GM12878 (cell line): ENCODE results near the gene CENPA. TPM values are rescaled to one million over a fixed set of nuclear protein-coding genes. Genes with fewer than 3 reads are reported as not detected.

ENCODE experiments used
- ATAC-seq: fragments of 200-7000 bp; cut with Tn5 transposase; 3 replicates; pipeline ENCODE4 v1.9.1; 2020; ENCODE audit warnings: mild to moderate bottlenecking, moderate library complexity
- BruUV-seq: library from RNA; stranded (reverse); fragments of 400-500 nt; replicated peaks from 2 replicates; lab custom pipeline; 2021; lab: Mats Ljungman, UMichigan
- CTCF ChIA-PET: fragments of 300-600 bp; sonication (Branson Sonifier 250); formaldehyde crosslinking; extraction: SDS; loops from one replicate; lab custom pipeline; 2021; ENCODE audit warnings: inconsistent platforms; lab: Yijun Ruan, JAX
- POLR2A ChIA-PET: fragments of 350-600 bp; formaldehyde crosslinking; extraction: SDS; loops from one replicate; lab custom pipeline; 2021; ENCODE audit warnings: inconsistent platforms; lab: Charles Lee
- RAD21 ChIA-PET: fragments of 300-600 bp; sonication (Branson Sonifier 250); formaldehyde crosslinking; loops from one replicate; lab custom pipeline; 2023; ENCODE audit warnings: antibody characterized with exemption; ENCODE audit not compliant: unreplicated experiment; lab: Charles Lee
- SMC1A ChIA-PET: fragments of 300-600 bp; sonication (Branson Sonifier 250); formaldehyde crosslinking; loops from one replicate; lab custom pipeline; 2023; ENCODE audit not compliant: unreplicated experiment, uncharacterized antibody; lab: Charles Lee
- DNase-seq: peaks from one replicate; pipeline ENCODE4 v3.0.0-alpha.2; 2011; ENCODE audit warnings: low read depth, low spot score
- FAIRE-seq: peaks from 3 replicates; lab custom pipeline; 2011; peaks lifted over from hg19 to GRCh38; lab: Jason Lieb, UNC
- H2AFZ ChIP-seq: 2 replicates; pipeline ENCODE4 v1.6.0; 2011; ENCODE audit warnings: low read depth, low read length, control low read depth; ENCODE audit not compliant: control insufficient read depth
- H3K27ac ChIP-seq: 2 replicates; pipeline ENCODE4 v1.5.1; 2011; ENCODE audit warnings: control low read depth; ENCODE audit not compliant: control insufficient read depth, insufficient read depth
- H3K27me3 ChIP-seq, 2 experiments: replicated peaks in 1 of 2; 2 replicates each; pipeline versions ENCODE4 v1.6.0 to v1.6.1; 2011; ENCODE audit warnings: low read length in 1 of 2; ENCODE audit not compliant: control insufficient read depth in 2 of 2, insufficient read depth in 2 of 2
- H3K36me3 ChIP-seq, 2 experiments: 2 replicates each; pipeline ENCODE4 v1.5.1; 2011; ENCODE audit warnings: low read length in 1 of 2; ENCODE audit not compliant: control insufficient read depth in 2 of 2, insufficient read depth in 2 of 2
- H3K4me1 ChIP-seq: 2 replicates; pipeline ENCODE4 v1.6.1; 2011; ENCODE audit warnings: mild to moderate bottlenecking, low read length, moderate library complexity, mixed read lengths; ENCODE audit not compliant: control insufficient read depth, insufficient read depth
- H3K4me2 ChIP-seq: 2 replicates; pipeline ENCODE4 v1.6.0; 2011; ENCODE audit warnings: control low read depth; ENCODE audit not compliant: control insufficient read depth, insufficient read depth
- H3K4me3 ChIP-seq: fragments of 200-600 bp; sonication (generic); 2 replicates; pipeline ENCODE4 v1.5.1; 2016
- H3K79me2 ChIP-seq: 2 replicates; pipeline ENCODE4 v1.6.0; 2011; ENCODE audit warnings: low read length; ENCODE audit not compliant: control insufficient read depth, insufficient read depth
- H3K9ac ChIP-seq: 2 replicates; pipeline ENCODE4 v1.8.0; 2011; ENCODE audit warnings: low read length, control low read depth, mixed read lengths; ENCODE audit not compliant: control insufficient read depth, insufficient read depth
- H3K9me3 ChIP-seq: replicated peaks from 3 replicates; pipeline ENCODE4 v1.5.1; 2011; ENCODE audit warnings: mild to moderate bottlenecking, low read length; ENCODE audit not compliant: control insufficient read depth, insufficient read depth
- H4K20me1 ChIP-seq: 2 replicates; pipeline ENCODE4 v1.6.0; 2011; ENCODE audit not compliant: control insufficient read depth, insufficient read depth
- ELK1 ChIP-seq: IDR thresholded peaks from 2 replicates; pipeline ENCODE4 v1.6.1; 2012; ENCODE audit warnings: low read depth, low read length, improper control_type of control experiment
- IKZF1 ChIP-seq: fragments of 450-650 bp; conservative IDR thresholded peaks from 2 replicates; pipeline ENCODE4 v1.6.1; 2017; ENCODE audit warnings: antibody characterized with exemption, mild to moderate bottlenecking
- MYB ChIP-seq: fragments of 150-350 bp; IDR thresholded peaks from 2 replicates; pipeline ENCODE4 v1.6.1; 2014; ENCODE audit warnings: mild to moderate bottlenecking, low read depth, low read length, borderline replicate concordance
- MYC ChIP-seq: IDR thresholded peaks from 2 replicates; pipeline ENCODE4 v1.6.1; 2011; ENCODE audit warnings: mild to moderate bottlenecking, low read length, moderate library complexity, inconsistent platforms; ENCODE audit not compliant: insufficient read depth, insufficient replicate concordance, insufficient read length, severe bottlenecking
- NFXL1 ChIP-seq: fragments of 450-650 bp; IDR thresholded peaks from 2 replicates; pipeline ENCODE4 v1.6.1; 2017; ENCODE audit warnings: antibody characterized with exemption, mild to moderate bottlenecking, borderline replicate concordance
- NRF1 ChIP-seq: conservative IDR thresholded peaks from 2 replicates; pipeline ENCODE4 v1.6.1; 2011; ENCODE audit warnings: mild to moderate bottlenecking, low read depth, low read length, improper control_type of control experiment
- POU2F2 ChIP-seq: IDR thresholded peaks from 3 replicates; pipeline ENCODE4 v1.6.1; 2011; ENCODE audit warnings: low read depth, mild to moderate bottlenecking, low read length, borderline replicate concordance
- SMAD5 ChIP-seq: IDR thresholded peaks from 2 replicates; pipeline ENCODE4 v1.6.1; 2016; ENCODE audit warnings: antibody characterized with exemption, low read depth
- SMC3 ChIP-seq: IDR thresholded peaks from 2 replicates; pipeline ENCODE4 v1.6.1; 2011; ENCODE audit warnings: low read length, improper control_type of control experiment, borderline replicate concordance
- TAF1 ChIP-seq: IDR thresholded peaks from 2 replicates; pipeline ENCODE4 v1.6.1; 2011; ENCODE audit warnings: mild to moderate bottlenecking, low read depth, low read length, borderline replicate concordance
- TARDBP ChIP-seq: IDR thresholded peaks from 2 replicates; pipeline ENCODE4 v1.6.1; 2016; ENCODE audit warnings: borderline replicate concordance
- TCF12 ChIP-seq: IDR thresholded peaks from 2 replicates; pipeline ENCODE4 v1.6.1; 2011; ENCODE audit warnings: low read depth, mild to moderate bottlenecking, low read length
- TCF7 ChIP-seq: IDR thresholded peaks from 2 replicates; pipeline ENCODE4 v1.6.1; 2014; ENCODE audit warnings: antibody characterized with exemption, borderline replicate concordance
- ZNF274 ChIP-seq: IDR thresholded peaks from one replicate; pipeline ENCODE4 v1.8.0; 2011; ENCODE audit not compliant: insufficient read length, insufficient read depth
- ZNF384 ChIP-seq: IDR thresholded peaks from 2 replicates; pipeline ENCODE4 v1.6.1; 2012; ENCODE audit warnings: low read depth, mild to moderate bottlenecking, low read length, improper control_type of control experiment, borderline replicate concordance
- WGBS: methylation state at CpG from one replicate; pipeline ENCODE4 v1.1.6; 2016; ENCODE audit warnings: low lambda C conversion rate; ENCODE audit not compliant: insufficient replicate concordance, insufficient coverage; ENCODE audit errors: missing lambda C conversion rate; 5-methylcytosine and 5-hydroxymethylcytosine counted together
- in situ Hi-C: fragments of 300-500 bp; cut with MboI; formaldehyde crosslinking; loops from 9 replicates; pipeline ENCODE4 v1.14.3; 2018; ENCODE audit warnings: mixed read lengths
- intact Hi-C: fragments of 100-400 bp; cut with micrococcal nuclease; formaldehyde crosslinking; loops from one replicate; pipeline ENCODE4 v1.14.2; 2022; ENCODE audit not compliant: unreplicated experiment
- polyA plus RNA-seq, 11 experiments: library from polyadenylated mRNA; depleted of rRNA in 4 of 11; unstranded in 6 of 11; stranded (reverse) in 5 of 11; fragments of >200 nt; fragmentation: Nextera tagmentation in 4 of 11; fragmentation: Illumina TruSeq in 1 of 11; extraction: Ambion mirVana in 4 of 11; extraction: Trizol in 1 of 11; gene quantifications; 1 replicate in 1 of 11; 2 replicates in 10 of 11; pipeline versions ENCODE4 v1.2.1 to v1.2.3, GENCODE V29; 2011 to 2016; ENCODE audit warnings: inconsistent platforms in 2 of 11, missing spikeins in 2 of 11, low read depth in 1 of 11
- total RNA-seq, 4 experiments: library from RNA; depleted of rRNA in 3 of 4; stranded (reverse); fragments of >200 nt in 3 of 4; fragmentation: Illumina TruSeq in 1 of 4; extraction: Trizol in 1 of 4; gene quantifications; 2 replicates each; pipeline versions ENCODE4 v1.2.1 to v1.2.3, GENCODE V29; 2013 to 2021
- TF ChIP-seq, protein P1 (sequence below): IDR thresholded peaks from 2 replicates; pipeline ENCODE4 v1.6.1; 2011; ENCODE audit warnings: mild to moderate bottlenecking, low read depth, low read length, moderate library complexity; ENCODE audit not compliant: insufficient replicate concordance

Gene CENPA
- total and polyA plus RNA-seq, 10 of the 15 experiments (the other 5 are each of a cell fraction or from before 2014, with no cell fraction given) = 8.1 to 66.6 (median 36.7) TPM

DNA sequence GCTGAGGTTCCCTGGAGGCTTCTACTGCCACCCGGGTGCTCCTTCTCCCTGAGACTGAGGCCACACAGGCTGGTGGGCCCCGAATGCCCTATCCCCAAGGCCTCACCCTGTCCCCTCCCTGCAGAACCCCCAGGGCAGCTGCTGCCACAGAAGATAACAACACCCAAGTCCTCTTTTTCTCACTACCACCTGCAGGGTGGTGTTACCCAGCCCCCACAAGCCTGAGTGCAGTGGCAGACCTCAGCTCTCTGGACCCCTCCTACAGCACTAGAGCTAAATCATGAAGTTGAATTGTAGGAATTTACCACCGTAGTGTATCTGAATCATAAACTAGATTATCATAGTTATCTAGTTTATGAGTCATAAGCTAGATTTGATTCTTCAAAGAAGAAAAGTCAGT, 7.3 kb upstream of the CENPA start:
- Histone ChIP-seq H3K4me2 (no peak overlapping the region), H3K79me2 (no peaks in the 10 kb centered on the region), H3K4me1 (no peaks in the 10 kb centered on the region), H3K27me3 (no peaks in the 10 kb centered on the region), H4K20me1 (no peaks in the 10 kb centered on the region), H3K4me3 (no peak overlapping the region), H3K9me3 (no peaks in the 10 kb centered on the region), H3K9ac (no peak overlapping the region), H3K36me3 (peaks cover 14 to 23% of the 10 kb centered on the region in 2 experiments; a peak in 3 of 4 replicates), H2AFZ (no peak overlapping the region), H3K27ac (no peak overlapping the region)
- BruUV-seq = no TSS peak
- DNase-seq = no peak
- no peak for FAIRE-seq
- TF ChIP-seq SMAD5 (no peak), NRF1 (no peak), MYC (no peak), POU2F2 (no peak), IKZF1 (no peak)
- WGBS = 80% methylated on average over 3 of the region's 3 CpGs
- POLR2A ChIA-PET = no interaction called here
- no peak for ATAC-seq
- RAD21 ChIA-PET = no interaction called here
- in situ Hi-C loops = no loop called here
- intact Hi-C loops = no loop called here
- SMC1A ChIA-PET = no interaction called here
- CTCF ChIA-PET = interaction anchor here (1.5 kb wide), 1 partner anchor 9 kb away, joined by 4 read pairs; no protein-coding TSS in a partner anchor

DNA sequence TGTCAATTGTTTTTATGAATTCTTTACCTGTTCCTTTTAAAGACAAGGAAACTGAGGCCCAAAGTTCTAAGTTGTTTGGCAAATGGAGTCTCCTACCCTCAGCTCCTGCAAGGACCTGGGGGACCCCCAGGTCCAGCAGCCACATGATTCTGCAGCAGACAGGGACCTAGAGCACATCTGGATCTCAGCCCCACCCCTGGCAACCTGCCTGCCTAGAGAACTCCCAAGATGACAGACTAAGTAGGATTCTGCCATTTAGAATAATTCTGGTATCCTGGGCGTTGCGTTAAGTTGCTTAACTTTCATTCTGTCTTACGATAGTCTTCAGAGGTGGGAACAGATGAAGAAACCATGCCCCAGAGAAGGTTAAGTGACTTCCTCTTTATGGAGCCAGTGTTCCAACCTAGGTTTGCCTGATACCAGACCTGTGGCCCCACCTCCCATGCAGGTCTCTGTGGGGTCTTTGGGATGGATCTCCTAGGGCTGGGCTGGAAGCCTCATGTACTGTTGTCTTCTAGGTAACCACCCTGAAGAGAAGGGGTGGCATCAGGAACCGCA, 5.6 kb upstream of the CENPA start:
- FAIRE-seq (no peak), DNase-seq (no peak), ATAC-seq (no peak)
- H3K36me3 ChIP-seq = peaks cover 12 to 19% of the 10 kb centered on the region in 2 experiments; a peak in 3 of 4 replicates
- no peaks in the 10 kb centered on the region for H3K27me3 ChIP-seq
- no peak overlapping the region for H3K9ac ChIP-seq
- H3K4me2 ChIP-seq = no peak overlapping the region
- ChIA-PET CTCF (no interaction called here), RAD21 (no interaction called here), SMC1A (no interaction called here), POLR2A (no interaction called here)
- H3K4me1 ChIP-seq = peaks cover 2% of the 10 kb centered on the region; the same call in 1 of the 2 replicates
- H4K20me1 ChIP-seq = no peaks in the 10 kb centered on the region
- H3K79me2 ChIP-seq = no peaks in the 10 kb centered on the region
- no TSS peak for BruUV-seq
- in situ Hi-C loops (no loop called here), intact Hi-C loops (no loop called here)
- no peak overlapping the region for H2AFZ ChIP-seq
- no peaks in the 10 kb centered on the region for H3K9me3 ChIP-seq
- H3K27ac ChIP-seq = no peak overlapping the region
- H3K4me3 ChIP-seq = no peak overlapping the region
- WGBS = 92% methylated on average over 4 of the region's 4 CpGs
- TF ChIP-seq TCF12 (no peak), SMC3 (no peak), ZNF274 (no peak), TCF7 (no peak), ELK1 (no peak), TARDBP (no peak), MYB (no peak), NFXL1 (no peak), ZNF384 (no peak), TAF1 (no peak)
- TF ChIP-seq, protein P1, sequence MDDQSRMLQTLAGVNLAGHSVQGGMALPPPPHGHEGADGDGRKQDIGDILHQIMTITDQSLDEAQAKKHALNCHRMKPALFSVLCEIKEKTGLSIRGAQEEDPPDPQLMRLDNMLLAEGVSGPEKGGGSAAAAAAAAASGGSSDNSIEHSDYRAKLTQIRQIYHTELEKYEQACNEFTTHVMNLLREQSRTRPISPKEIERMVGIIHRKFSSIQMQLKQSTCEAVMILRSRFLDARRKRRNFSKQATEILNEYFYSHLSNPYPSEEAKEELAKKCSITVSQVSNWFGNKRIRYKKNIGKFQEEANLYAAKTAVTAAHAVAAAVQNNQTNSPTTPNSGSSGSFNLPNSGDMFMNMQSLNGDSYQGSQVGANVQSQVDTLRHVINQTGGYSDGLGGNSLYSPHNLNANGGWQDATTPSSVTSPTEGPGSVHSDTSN = no peak
